Activated CD4-positive, alpha-beta T cell treated with anti-CD3 and anti-CD28 coated beads, Interleukin-2, Interleukin-6, amounts not matched to agents 100 ng/mL and 50 ng/mL, durations not matched to agents 16 hours and 8 hours (primary cell): ENCODE results near the gene ATP5PB.

Experiments
- DNase-seq: peaks from one replicate; pipeline ENCODE4 v3.0.0-alpha.2; 2020

Gene ATP5PB

GRCh38 chr1:111509997-111510375, 60.7 kb downstream of the ATP5PB start:
- no peak for DNase-seq

GRCh38 chr1:111511370-111511769, 62.1 kb downstream of the ATP5PB start:
- DNase-seq = no peak
